ENCODE data around the gene HOXD4. TPM values are rescaled to one million over a fixed set of nuclear protein-coding genes. Genes with fewer than 3 reads are reported as not detected.

The HOXD4 gene
- total RNA-seq, 4 donors from 2014 or later, result 1.7 to 13.2 (median 7.0) TPM

DNA sequence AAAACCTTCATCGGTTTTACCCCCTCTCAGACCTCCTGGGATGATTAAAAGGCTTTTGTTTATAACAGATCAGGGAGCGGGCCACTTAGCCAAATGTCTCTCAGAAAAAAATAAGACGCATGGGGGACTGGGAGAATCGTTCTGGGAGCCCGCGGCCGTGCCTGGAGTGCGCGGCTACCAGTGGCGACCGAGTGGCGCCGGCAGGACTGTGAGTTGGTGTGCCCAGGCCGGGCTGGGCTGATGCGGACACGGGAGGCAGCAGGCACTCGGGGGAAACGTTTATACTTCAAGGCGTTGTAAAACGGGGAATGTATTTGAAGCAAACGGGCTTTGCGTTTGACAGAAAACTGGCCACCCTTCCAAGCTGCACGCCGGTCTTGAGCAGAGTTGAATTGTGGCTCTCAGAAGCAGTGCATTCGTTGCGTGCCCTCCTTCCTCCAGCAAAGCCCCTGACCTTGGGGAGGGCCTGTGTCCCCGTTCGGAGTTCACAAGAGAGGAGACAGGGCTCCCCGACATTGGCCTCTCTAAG is 39.4 kb upstream of the HOXD4 start:
- Histone ChIP-seq H3K27me3 (peaks cover 0 to 91% of the 10 kb centered on the region in 2 donors), H3K4me1 (peaks cover 0 to 25% (median 1%) of the 10 kb centered on the region in 4 donors), H3K4me3 (no peak overlapping the region), H3K36me3 (no peaks in the 10 kb centered on the region), H3K27ac (no peak overlapping the region), H3K9me3 (peaks cover 0 to under 1% (median 0%) of the 10 kb centered on the region in 4 donors)
- TF ChIP-seq, protein P1, sequence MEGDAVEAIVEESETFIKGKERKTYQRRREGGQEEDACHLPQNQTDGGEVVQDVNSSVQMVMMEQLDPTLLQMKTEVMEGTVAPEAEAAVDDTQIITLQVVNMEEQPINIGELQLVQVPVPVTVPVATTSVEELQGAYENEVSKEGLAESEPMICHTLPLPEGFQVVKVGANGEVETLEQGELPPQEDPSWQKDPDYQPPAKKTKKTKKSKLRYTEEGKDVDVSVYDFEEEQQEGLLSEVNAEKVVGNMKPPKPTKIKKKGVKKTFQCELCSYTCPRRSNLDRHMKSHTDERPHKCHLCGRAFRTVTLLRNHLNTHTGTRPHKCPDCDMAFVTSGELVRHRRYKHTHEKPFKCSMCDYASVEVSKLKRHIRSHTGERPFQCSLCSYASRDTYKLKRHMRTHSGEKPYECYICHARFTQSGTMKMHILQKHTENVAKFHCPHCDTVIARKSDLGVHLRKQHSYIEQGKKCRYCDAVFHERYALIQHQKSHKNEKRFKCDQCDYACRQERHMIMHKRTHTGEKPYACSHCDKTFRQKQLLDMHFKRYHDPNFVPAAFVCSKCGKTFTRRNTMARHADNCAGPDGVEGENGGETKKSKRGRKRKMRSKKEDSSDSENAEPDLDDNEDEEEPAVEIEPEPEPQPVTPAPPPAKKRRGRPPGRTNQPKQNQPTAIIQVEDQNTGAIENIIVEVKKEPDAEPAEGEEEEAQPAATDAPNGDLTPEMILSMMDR (IDR thresholded peaks at IDR 0.05), result no peak
- peak in 1 of 3 donors; percentile 39 for DNase-seq

DNA sequence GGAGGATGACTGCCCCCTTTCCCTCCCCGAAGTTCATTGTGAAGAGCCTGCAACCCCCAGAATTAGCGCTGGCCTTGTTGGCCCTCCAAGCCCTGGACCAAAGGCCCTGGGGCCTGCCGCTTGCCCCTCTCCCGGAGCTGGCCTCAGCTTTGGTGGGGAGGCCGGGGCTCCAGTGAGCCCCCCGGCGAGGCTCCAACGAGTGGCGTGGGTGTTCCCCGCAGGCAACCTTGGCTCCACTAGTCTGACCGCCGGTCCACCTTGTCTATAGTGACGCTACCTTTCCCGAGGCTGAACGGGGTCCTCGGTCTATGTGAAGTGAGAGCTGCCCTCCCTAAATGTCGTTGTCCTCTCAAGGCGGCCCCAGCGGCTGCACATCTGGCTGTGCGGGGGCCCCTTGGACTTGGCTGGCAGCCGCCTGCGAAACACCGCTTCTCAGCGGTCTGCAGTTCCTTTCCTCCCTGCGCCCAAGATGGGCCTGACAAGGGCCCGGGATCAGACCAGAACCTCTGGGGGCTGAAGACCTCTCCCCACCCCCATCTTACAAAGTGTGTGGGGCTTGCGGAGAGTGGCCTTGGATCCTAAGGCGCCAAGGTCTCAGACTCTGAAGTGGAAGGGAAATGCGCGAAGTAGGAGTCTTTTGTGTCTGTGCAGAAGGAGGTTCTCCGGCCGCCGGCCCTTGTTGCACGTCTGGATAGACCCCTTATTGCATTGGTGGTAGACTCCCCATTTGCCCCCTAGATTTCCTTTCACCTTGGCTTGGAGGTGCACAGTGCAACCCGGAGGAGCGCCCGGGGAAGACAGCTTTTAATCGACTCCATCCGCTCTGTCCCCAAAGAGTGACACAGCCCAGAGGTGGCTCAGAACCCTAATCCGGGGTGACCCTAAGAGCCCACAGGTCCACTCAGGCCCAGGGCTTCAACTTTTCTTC is 38.7 kb upstream of the HOXD4 start:
- TF ChIP-seq POLR2A (IDR thresholded peaks at IDR 0.05), result no peak
- TF ChIP-seq, protein P1 (IDR thresholded peaks at IDR 0.05), result no peak
- H3K4me3 ChIP-seq, result no peak overlapping the region
- H3K27ac ChIP-seq, result no peak overlapping the region
- H3K36me3 ChIP-seq, result no peaks in the 10 kb centered on the region
- DNase-seq, result peak in 1 of 3 donors; percentile 46
- H3K4me1 ChIP-seq, result peaks cover 0 to 20% (median 1%) of the 10 kb centered on the region in 4 donors
- no peaks in the 10 kb centered on the region for H3K9me3 ChIP-seq
- H3K27me3 ChIP-seq, result peaks cover 0 to 95% of the 10 kb centered on the region in 2 donors

DNA sequence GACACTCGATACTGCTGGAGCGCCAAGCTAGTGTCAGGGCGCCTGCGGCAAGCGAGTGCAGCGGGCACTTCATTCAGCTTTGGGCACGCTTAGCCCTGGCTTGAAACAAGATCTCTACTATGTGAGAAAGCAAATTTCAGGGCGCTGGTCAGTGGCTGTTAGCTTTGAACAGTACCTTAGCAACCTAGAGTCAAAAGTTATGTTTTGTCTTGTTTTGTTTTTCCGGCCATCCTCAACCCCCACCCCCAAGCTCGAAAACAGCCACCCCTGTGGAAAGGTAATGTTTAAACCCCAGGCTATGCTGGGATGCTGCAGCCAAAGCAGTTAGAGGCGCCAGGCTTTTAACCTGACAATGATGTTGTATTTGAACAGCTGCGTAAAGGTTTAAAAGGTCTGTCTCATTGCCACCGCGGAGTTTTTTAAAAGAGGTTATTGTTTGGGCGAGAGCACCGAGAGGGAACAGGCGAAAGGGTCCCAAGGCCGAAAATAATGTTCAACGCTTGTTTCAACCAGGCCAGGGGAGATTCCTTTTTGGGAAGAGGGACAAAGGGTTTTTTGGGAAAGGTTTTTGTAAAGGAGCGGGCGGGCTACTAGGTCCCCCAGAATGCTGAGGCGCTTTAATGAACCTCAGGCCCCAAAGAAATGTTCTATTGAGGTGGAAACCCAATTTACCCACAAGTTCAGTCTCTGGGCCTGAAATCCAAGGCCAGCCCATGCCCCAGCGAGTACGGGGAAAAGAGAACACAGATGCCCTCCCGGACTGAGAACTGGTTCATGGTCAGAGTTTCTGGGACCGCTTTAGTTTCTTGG is 37.0 kb upstream of the HOXD4 start:
- H3K4me3 ChIP-seq, result no peak overlapping the region
- H3K27ac ChIP-seq, result no peak overlapping the region
- no peak for DNase-seq
- H3K4me1 ChIP-seq, result peaks cover 0 to 8% (median 0%) of the 10 kb centered on the region in 4 donors
- no peaks in the 10 kb centered on the region for H3K9me3 ChIP-seq
- peaks cover 0 to 88% of the 10 kb centered on the region in 2 donors for H3K27me3 ChIP-seq
- no peaks in the 10 kb centered on the region for H3K36me3 ChIP-seq
- TF ChIP-seq, protein P1 (IDR thresholded peaks at IDR 0.05), result no peak
- no peak for TF ChIP-seq POLR2A (IDR thresholded peaks at IDR 0.05)

DNA sequence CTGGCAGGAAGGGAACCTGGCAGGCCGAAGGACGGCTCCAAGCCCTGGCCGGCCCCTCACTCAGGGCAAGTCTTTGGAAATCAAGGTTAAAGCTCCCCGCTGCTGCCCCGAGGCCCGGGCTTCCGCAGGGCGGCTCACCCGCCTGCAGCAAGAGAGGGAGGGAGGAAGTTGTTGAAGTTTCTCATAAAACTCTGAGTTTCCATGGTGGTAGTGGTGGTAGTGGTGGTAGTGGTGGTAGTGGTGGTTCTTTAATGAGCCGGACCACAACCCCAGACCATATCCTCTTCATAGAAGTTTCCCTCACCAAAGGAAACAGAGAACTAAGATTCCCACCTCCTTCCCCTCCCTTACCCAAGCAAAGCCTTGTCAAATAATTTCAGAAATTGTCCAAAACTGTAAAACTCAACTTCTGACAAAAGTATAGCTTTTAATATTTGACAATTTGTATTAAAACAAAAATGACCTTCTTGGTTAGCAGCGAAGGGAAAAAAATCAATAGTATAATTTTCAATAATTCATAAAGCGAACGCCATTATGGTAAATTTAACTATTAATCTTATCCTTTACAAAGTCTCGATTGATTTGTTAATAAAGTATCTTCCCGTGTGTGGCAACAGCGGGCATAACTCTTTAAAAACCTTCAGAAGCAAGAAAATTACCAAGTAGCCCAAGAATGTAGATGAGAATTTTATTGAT is 36.3 kb upstream of the HOXD4 start:
- H3K27ac ChIP-seq, result no peak overlapping the region
- DNase-seq, result peak in 1 of 3 donors; percentile 44

More for the DNA sequence above, 36.3 kb upstream of the HOXD4 start:
- no peaks in the 10 kb centered on the region for H3K36me3 ChIP-seq
- H3K9me3 ChIP-seq, result no peaks in the 10 kb centered on the region
- peaks cover 0 to 8% (median 0%) of the 10 kb centered on the region in 4 donors for H3K4me1 ChIP-seq
- H3K27me3 ChIP-seq, result peaks cover 0 to 88% of the 10 kb centered on the region in 2 donors
- no peak overlapping the region for H3K4me3 ChIP-seq
- TF ChIP-seq, protein P1 (IDR thresholded peaks at IDR 0.05), result no peak
- TF ChIP-seq POLR2A (IDR thresholded peaks at IDR 0.05), result no peak

Data from Peyer's patch (tissue), 4 donors.